K562 (cell line): ENCODE measurements around the gene B3GLCT.

ENCODE experiments used
- ATF7 ChIP-seq: fragments of 450-650 bp; IDR thresholded peaks from 2 replicates; pipeline ENCODE4 v1.7.1; 2014; ENCODE audit warnings: mild to moderate bottlenecking, moderate library complexity
- EP300 ChIP-seq: IDR thresholded peaks from 2 replicates; pipeline ENCODE4 v1.6.1; 2012; ENCODE audit warnings: low read length, improper control_type of control experiment
- SIRT6 ChIP-seq: IDR thresholded peaks from one replicate; pipeline ENCODE4 v1.6.1; 2012; ENCODE audit warnings: low read depth, mild to moderate bottlenecking, control low read depth, inconsistent platforms, low read length, moderate library complexity
- ZZZ3 ChIP-seq: fragments of 450-650 bp; IDR thresholded peaks from 2 replicates; pipeline ENCODE4 v1.6.1; 2016; ENCODE audit warnings: antibody characterized with exemption, mild to moderate bottlenecking, moderate library complexity
- TF ChIP-seq, protein P1 (sequence below), 3 experiments: IDR thresholded peaks in 2 of 3; conservative IDR thresholded peaks in 1 of 3; 2 replicates each; pipeline ENCODE4 v1.5.1; 2011 to 2012; ENCODE audit warnings: low read length in 3 of 3, mild to moderate bottlenecking in 3 of 3, control low read depth in 2 of 3, improper control_type of control experiment in 1 of 3, inconsistent platforms in 1 of 3, low read depth in 1 of 3, mixed read lengths in 1 of 3, moderate library complexity in 1 of 3; ENCODE audit not compliant: insufficient read depth in 2 of 3
- TF ChIP-seq, protein P2 (sequence below): IDR thresholded peaks from 3 replicates; pipeline ENCODE4 v1.6.1; 2011; ENCODE audit warnings: borderline replicate concordance, mild to moderate bottlenecking, moderate library complexity; ENCODE audit not compliant: insufficient read length; ENCODE audit errors: extremely low read depth
- TF ChIP-seq, protein P3 (sequence below): fragments of 450-650 bp; IDR thresholded peaks from 2 replicates; pipeline ENCODE4 v1.6.1; 2016
- TF ChIP-seq, protein P4 (sequence below), 2 experiments: fragments of 450-650 bp in 1 of 2; sonication (generic) in 1 of 2; formaldehyde crosslinking in 1 of 2; IDR thresholded peaks in 1 of 2; conservative IDR thresholded peaks in 1 of 2; 2 replicates each; pipeline versions ENCODE4 v1.6.1 to v1.8.1; 2016 to 2023; ENCODE audit warnings: mild to moderate bottlenecking in 2 of 2, moderate library complexity in 2 of 2, inconsistent platforms in 1 of 2, missing genetic modification reagents in 1 of 2

DNA sequence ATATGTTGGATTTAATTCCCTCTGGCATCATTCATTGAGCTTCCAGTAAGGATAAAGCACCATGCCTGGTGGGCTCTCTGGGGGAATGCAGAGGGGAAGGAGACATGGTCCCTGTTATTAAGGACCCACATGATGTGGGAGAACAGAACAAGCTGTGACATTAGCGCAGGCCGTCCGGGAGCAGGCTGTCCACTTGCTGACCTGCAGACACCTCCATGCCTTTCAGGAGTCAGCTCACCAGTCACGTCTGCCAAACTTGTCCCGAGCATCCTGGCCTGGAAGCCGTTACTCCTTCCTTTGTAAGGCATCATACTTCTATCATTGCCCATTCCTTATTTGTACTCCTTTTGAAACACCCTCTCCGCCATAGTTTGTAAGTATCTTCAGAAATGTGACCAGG is 23.4 kb downstream of the B3GLCT start:
- TF ChIP-seq, protein P1, sequence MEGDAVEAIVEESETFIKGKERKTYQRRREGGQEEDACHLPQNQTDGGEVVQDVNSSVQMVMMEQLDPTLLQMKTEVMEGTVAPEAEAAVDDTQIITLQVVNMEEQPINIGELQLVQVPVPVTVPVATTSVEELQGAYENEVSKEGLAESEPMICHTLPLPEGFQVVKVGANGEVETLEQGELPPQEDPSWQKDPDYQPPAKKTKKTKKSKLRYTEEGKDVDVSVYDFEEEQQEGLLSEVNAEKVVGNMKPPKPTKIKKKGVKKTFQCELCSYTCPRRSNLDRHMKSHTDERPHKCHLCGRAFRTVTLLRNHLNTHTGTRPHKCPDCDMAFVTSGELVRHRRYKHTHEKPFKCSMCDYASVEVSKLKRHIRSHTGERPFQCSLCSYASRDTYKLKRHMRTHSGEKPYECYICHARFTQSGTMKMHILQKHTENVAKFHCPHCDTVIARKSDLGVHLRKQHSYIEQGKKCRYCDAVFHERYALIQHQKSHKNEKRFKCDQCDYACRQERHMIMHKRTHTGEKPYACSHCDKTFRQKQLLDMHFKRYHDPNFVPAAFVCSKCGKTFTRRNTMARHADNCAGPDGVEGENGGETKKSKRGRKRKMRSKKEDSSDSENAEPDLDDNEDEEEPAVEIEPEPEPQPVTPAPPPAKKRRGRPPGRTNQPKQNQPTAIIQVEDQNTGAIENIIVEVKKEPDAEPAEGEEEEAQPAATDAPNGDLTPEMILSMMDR (IDR thresholded peaks at IDR 0.05 in 2 of 3, conservative IDR thresholded peaks at IDR 0.05 in 1 of 3; ENCODE audit: insufficient read depth in 2 of 3, low read depth in 1 of 3, low read length in 3 of 3), result no peak
- TF ChIP-seq, protein P2, sequence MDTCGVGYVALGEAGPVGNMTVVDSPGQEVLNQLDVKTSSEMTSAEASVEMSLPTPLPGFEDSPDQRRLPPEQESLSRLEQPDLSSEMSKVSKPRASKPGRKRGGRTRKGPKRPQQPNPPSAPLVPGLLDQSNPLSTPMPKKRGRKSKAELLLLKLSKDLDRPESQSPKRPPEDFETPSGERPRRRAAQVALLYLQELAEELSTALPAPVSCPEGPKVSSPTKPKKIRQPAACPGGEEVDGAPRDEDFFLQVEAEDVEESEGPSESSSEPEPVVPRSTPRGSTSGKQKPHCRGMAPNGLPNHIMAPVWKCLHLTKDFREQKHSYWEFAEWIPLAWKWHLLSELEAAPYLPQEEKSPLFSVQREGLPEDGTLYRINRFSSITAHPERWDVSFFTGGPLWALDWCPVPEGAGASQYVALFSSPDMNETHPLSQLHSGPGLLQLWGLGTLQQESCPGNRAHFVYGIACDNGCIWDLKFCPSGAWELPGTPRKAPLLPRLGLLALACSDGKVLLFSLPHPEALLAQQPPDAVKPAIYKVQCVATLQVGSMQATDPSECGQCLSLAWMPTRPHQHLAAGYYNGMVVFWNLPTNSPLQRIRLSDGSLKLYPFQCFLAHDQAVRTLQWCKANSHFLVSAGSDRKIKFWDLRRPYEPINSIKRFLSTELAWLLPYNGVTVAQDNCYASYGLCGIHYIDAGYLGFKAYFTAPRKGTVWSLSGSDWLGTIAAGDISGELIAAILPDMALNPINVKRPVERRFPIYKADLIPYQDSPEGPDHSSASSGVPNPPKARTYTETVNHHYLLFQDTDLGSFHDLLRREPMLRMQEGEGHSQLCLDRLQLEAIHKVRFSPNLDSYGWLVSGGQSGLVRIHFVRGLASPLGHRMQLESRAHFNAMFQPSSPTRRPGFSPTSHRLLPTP, result no peak
- TF ChIP-seq ATF7, result no peak
- TF ChIP-seq SIRT6, result no peak
- TF ChIP-seq, protein P3, sequence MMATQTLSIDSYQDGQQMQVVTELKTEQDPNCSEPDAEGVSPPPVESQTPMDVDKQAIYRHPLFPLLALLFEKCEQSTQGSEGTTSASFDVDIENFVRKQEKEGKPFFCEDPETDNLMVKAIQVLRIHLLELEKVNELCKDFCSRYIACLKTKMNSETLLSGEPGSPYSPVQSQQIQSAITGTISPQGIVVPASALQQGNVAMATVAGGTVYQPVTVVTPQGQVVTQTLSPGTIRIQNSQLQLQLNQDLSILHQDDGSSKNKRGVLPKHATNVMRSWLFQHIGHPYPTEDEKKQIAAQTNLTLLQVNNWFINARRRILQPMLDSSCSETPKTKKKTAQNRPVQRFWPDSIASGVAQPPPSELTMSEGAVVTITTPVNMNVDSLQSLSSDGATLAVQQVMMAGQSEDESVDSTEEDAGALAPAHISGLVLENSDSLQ, result no peak
- TF ChIP-seq EP300, result no peak
- TF ChIP-seq ZZZ3, result no peak
- TF ChIP-seq, protein P4, sequence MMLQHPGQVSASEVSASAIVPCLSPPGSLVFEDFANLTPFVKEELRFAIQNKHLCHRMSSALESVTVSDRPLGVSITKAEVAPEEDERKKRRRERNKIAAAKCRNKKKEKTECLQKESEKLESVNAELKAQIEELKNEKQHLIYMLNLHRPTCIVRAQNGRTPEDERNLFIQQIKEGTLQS (IDR thresholded peaks at IDR 0.05), result no peak
- TF ChIP-seq, protein P4 (CRISPR knock-in tag; conservative IDR thresholded peaks at IDR 0.05), result no peak
